Limb (tissue), 2 donors: ENCODE measurements around the gene RBM19.

ENCODE experiments used
- DNase-seq, 2 donors: peaks; one replicate each; pipeline ENCODE4 v3.0.0-alpha.2; 2016; ENCODE audit errors: extremely low spot score in 2 of 2

RBM19 gene

DNA sequence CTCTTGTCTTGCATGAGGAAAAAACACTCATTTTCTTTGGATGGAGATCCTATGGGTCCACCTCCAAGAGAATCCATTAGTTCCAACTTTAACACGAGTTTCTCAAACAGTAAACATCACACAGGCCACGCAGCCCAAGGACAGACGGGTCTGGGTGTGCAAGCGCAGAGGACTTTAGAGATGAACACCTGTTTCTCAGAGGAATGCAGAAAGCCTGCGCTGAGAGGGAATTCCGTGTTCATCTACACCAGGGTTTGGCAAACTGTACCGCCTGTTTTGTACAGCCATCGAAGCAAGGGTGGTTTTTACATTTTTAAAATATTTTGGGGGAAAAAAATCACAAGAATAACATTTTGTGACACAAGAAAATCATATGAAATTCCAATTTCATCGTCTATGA is 79.4 kb downstream of the RBM19 start:
- DNase-seq, result no peak

- DNase-seq, result no peak
Measured at GRCh38 chr12:113884392-113884791, 81.7 kb downstream of the RBM19 start.

DNA sequence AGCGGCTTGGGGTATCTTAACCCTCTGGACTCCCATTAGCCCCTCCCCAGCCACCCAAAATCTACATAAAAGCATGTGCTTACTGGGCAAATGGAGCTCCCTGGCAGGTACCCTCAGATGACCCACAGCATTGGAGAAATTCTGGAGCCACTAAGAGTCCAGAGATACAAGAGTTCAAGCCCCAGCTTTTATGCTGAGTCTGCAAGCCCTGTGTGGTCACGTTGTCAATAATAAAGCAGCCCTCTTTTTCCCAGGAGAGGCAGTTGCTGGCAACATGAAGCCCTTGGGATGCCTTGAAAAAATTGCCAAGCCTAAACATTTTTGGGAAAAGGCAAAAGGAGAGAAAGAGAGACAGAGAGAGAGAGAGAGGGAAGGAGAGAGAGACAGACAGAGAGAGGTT is 83.4 kb downstream of the RBM19 start:
- no peak for DNase-seq

DNA sequence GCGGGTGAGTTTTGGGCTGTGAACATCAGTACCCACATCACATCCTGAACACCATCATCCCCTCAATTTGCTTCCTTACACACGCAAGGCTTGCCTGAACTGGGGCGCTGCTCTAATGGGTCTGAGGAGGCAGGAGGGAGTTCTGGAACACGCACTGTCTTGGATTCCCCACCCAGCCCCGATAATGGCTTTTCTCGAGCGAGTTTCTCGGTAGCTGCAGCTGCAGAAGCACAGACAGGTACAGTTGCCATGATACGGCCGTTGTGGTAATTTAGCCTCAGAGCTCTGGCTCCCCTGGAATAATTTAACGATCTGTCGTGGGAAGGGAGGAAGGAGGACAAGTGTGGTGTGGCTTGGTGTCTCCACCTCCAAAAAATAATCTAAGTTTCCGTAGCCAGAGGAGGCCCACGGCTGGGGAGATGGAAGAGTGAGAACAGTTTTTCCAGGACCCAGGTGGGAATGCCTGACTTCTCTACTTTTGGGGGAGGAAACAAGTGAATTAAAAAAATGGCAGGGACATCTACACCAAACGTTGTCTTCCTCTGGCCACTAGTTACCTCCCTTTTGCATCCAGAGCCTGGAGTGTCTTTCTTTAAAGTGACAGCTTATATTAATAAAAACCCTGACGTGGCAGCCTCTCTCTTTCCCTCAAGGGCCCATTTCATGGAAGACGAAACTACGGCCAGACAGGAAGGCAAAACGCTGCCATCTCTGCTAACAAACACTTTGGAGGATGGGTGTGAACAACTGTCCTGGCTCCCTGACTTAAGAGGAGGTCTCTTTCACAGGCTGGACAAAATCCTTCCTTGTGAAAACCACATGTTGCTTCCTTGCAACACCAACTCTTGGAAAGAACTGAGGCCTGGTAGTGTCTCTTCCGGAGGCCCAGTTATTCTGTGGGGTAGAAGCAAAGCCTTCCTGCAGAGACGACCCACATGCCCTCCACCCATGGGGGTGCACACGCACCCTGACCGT is 84.8 kb downstream of the RBM19 start:
- DNase-seq, result no peak

DNA sequence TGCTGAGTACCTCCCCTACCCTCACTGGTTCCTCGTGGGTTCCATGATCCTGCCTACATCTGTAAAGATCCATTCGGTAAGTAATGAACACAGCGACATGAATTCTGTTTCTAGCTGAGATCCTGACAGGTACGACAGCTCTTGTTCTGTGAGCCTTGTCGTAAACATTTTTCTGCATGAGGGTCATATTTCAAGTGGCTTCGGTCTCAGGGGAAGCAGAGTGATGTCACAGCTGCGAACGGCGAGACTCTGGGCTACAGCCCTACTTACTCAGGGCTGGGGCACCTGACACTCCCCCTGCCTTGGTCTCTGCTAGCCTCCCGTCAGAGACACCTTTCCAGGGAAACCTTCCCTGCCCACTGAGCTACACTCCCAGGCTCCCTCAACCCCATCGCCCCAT is 85.8 kb downstream of the RBM19 start:
- DNase-seq, result no peak

DNA sequence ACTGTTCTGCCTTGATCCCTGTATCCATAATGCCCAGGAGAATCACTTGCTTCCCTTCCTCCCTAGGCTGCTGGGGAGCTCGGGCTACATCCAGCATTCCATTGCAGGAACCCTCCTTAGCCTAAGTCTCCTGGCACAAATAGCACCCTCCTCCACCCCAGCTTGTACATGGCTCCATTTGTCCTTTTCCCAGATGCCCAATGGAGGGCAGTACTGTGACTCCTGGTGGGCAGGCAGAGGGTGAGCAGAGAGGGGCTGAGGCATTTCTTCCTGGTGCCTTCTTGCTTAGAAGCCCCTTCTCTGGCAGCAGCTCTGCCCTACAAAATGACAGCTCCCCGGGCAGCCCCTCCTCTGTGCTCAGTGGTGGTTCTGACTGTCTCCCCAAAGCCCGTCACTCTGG is 86.5 kb downstream of the RBM19 start:
- DNase-seq, result no peak

DNA sequence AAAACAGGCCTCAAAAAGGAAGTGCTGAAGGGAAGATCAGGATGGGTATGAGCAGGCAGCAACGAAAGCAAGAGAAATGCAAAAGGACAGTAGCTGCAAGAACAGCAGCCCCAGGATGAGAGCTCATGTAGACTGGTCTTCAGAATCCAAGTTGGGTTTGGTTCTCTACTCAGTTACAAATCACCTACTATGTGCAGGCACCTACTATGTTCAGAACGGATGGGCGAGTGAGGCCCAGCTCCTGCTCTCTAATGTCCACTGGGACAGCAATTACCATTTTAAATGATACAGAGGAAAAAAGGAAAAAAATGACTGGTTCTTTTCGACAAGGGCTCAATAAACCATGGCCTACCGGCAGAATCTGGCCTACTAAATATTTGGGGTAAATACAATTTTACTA is 88.5 kb downstream of the RBM19 start:
- no peak for DNase-seq

- no peak for DNase-seq
Measured at GRCh38 chr12:113876160-113876559, 90.0 kb downstream of the RBM19 start.

GRCh38 chr12:113875691-113876090 is 90.4 kb downstream of the RBM19 start:
- no peak for DNase-seq

GRCh38 chr12:113874999-113875561 is 91.0 kb downstream of the RBM19 start:
- no peak for DNase-seq

DNA sequence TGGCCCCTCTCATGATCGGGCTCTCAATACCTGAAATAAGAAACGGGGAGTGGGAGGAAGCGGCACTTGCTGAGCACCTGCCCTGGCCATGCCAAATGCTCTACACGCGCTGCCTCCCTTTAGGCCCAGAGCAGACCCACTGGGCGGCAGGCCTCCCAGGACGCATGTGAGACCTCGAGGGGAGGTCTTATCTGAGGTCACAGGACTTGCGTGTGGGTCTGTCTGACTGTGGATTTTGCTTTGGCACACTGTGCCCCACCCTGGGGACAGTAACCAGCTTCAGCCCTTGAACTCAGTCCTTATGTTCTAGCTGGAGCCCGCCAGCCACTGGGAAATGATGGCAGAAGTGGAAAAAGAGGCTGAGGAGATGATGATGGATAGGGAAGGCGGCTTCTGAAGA is 91.8 kb downstream of the RBM19 start:
- no peak for DNase-seq

DNA sequence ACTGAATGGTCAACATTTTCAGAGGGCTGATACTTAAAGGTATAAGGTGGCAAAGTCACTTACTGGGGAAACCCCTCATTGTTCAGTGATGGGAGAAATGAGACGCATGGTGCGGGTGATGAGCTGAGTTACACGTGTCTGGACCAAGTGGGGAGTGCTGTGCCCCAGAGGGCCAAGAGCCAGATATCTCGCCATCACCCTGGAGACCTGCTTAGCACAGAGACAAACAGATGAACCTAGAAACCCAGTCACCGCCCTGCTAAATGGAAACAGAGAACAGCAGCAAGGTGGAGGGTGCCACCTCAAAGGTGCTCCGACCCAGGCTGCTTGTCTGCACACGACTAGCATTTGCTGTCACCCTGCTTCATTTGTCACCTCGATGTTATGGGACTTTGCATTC is 92.4 kb downstream of the RBM19 start:
- DNase-seq, result no peak

GRCh38 chr12:113870890-113871289 is 95.2 kb downstream of the RBM19 start:
- DNase-seq, result no peak

DNA sequence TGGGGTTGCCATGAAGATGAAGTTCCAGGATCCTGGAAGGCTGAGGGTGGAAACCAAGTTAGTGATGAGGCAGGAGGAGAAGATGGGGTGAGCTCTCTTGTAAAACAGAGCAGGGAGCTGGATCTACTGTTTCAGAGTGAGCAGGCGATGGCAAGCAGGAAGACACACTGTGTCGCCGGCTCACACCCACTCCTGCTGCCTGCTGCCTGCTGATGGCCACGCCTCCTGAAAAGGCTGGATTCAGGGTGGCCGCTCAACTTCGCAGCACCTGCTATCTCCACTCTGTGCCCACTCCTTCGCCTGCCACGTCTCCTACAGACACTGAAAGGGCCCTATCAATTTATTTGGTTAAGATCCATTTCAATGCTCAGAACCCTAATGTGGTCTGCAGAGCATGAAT is 96.1 kb downstream of the RBM19 start:
- DNase-seq, result no peak

GRCh38 chr12:113868365-113868764 is 97.8 kb downstream of the RBM19 start:
- no peak for DNase-seq

DNA sequence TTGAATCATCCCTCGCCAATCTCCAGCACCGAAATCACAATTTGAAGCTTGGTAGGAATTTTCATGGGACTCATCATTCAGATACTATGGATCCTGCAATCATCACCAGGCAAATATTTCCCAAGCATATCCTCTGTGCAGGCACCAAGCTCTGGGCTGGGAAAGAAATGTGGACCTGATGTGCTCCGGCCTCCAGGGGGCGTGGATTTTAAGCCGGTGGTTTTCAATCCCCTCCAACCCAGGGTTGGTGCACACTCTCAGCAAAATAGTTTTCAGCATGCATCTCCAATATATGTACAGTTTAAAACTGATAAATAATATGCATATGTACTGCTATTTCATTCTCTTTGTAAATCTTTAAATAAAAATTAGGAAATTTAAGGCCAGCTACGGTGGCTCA is 98.9 kb downstream of the RBM19 start:
- no peak for DNase-seq

- DNase-seq, result no peak
Measured at GRCh38 chr12:113866496-113866895, 99.6 kb downstream of the RBM19 start.

- DNase-seq, result no peak
Measured at GRCh38 chr12:113863455-113863845, 102.7 kb downstream of the RBM19 start.

DNA sequence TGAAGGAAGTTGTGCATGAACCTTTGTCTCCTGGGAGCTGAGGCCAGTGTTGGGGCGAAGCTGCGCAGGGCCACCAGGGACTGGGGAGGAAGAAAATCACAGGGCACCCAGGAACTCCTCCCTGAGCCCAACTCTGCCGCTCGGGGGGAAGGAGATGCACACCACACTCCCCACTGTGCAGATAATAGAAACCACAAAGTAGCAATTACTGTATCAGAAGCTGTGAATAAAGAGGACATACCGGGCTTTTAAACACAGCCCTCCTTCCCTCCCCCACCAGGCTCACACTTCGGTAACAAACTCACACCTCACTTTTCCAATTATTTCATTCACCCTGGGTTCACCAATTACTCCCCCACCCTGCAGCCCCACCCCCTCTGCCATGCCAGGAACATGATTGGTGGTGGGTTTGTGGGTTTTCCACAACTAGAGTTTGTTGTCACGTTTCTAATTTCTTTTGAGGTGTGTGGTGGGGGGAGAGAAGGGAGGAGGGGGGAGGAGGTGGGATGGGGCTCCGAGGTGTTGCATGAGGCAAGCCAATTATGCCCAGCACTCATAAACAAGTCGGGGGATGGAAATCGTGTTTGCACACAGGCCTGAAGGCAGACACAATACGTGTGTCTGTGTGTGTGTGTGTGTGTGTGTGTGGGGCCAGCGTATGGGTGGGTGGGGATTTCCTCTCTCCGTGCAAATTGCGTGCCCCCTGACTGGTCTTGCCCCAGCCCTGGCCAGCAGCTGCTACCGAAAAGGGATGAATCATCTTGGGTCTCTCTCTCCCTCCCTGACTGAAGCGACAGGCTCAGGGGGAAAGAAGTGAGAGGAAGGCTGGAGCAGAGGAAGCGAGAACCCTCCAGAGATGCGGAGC is 103.3 kb downstream of the RBM19 start:
- DNase-seq, result peak in 1 of 2 donors; percentile 36

- no peak for DNase-seq
Measured at GRCh38 chr12:113861708-113862312, 104.3 kb downstream of the RBM19 start.

GRCh38 chr12:113860950-113861349 is 105.2 kb downstream of the RBM19 start:
- DNase-seq, result no peak
